HepG2 (cell line): ENCODE measurements around the gene MBTPS1. TPM values are rescaled to one million over a fixed set of nuclear protein-coding genes. Genes with fewer than 3 reads are reported as not detected.

ENCODE experiments used
- ARID2 ChIP-seq: sonication (generic); formaldehyde crosslinking; IDR thresholded peaks from 2 replicates; pipeline ENCODE4 v1.8.1; 2022; ENCODE audit warnings: mild to moderate bottlenecking, missing genetic modification reagents, borderline replicate concordance
- BRCA1 ChIP-seq: sonication (generic); formaldehyde crosslinking; IDR thresholded peaks from 2 replicates; pipeline ENCODE4 v1.4.0; 2020; ENCODE audit warnings: missing genetic modification reagents
- CSRNP1 ChIP-seq: sonication (generic); formaldehyde crosslinking; IDR thresholded peaks from 2 replicates; pipeline ENCODE4 v1.8.1; 2023; ENCODE audit warnings: mild to moderate bottlenecking, missing genetic modification reagents
- FOXP4 ChIP-seq: sonication (generic); formaldehyde crosslinking; IDR thresholded peaks from 2 replicates; pipeline ENCODE4 v1.4.0; 2020; ENCODE audit warnings: missing genetic modification reagents
- MXD4 ChIP-seq: IDR thresholded peaks from 2 replicates; pipeline ENCODE4 v1.6.1; 2016; ENCODE audit warnings: mild to moderate bottlenecking, missing biosample characterization, missing genetic modification reagents
- NR2F1 ChIP-seq, 2 experiments: fragments of 450-650 bp in 1 of 2; formaldehyde crosslinking in 1 of 2; IDR thresholded peaks; 2 replicates each; pipeline versions ENCODE4 v1.5.0 to v1.6.1; 2016 to 2020; ENCODE audit warnings: mild to moderate bottlenecking in 1 of 2, missing compliant biosample characterization in 1 of 2, missing genetic modification reagents in 1 of 2, moderate library complexity in 1 of 2
- ZBTB14 ChIP-seq: sonication (generic); formaldehyde crosslinking; IDR thresholded peaks from 2 replicates; pipeline ENCODE4 v1.4.0; 2020; ENCODE audit warnings: missing genetic modification reagents
- ZNF230 ChIP-seq: sonication (generic); formaldehyde crosslinking; IDR thresholded peaks from 2 replicates; pipeline ENCODE4 v1.4.0; 2020; ENCODE audit warnings: mild to moderate bottlenecking, missing genetic modification reagents
- ZNF737 ChIP-seq: sonication (generic); formaldehyde crosslinking; IDR thresholded peaks from 2 replicates; pipeline ENCODE4 v1.5.0; 2020; ENCODE audit warnings: missing genetic modification reagents, mild to moderate bottlenecking, borderline replicate concordance
- polyA plus RNA-seq, 8 experiments: library from polyadenylated mRNA; depleted of rRNA in 3 of 8; stranded (reverse) in 7 of 8; unstranded in 1 of 8; fragments of >200 nt; fragmentation: Illumina TruSeq in 4 of 8; extraction: Trizol in 4 of 8; gene quantifications; 2 replicates each; pipeline versions ENCODE4 v1.2.1 to v1.2.3, GENCODE V29; 2011 to 2016; ENCODE audit warnings: low read depth in 4 of 8, missing spikeins in 1 of 8, mixed read lengths in 1 of 8; ENCODE audit not compliant: insufficient read depth in 1 of 8
- total RNA-seq, 5 experiments: library from RNA; depleted of rRNA; stranded (reverse); fragments of >200 nt; fragmentation: Illumina TruSeq; extraction: Trizol; gene quantifications; 2 replicates each; pipeline ENCODE4 v1.2.3, GENCODE V29; 2016; ENCODE audit warnings: low read depth in 1 of 5

Gene MBTPS1
- total and polyA plus RNA-seq, 2 of the 13 experiments (the other 11 are each of a cell fraction or from before 2014, with no cell fraction given): 56.7 to 91.3 TPM

- TF ChIP-seq FOXP4 (CRISPR knock-in tag) (no peak), ZBTB14 (CRISPR knock-in tag) (no peak), NR2F1 (CRISPR knock-in tag; IDR thresholded peaks at IDR 0.05) (peak in 1 of 2 experiments; percentile 6; a peak in 1 of 4 replicates), BRCA1 (CRISPR knock-in tag) (peak; percentile 23; the same call in 1 of the 2 replicates), MXD4 (CRISPR knock-in tag) (no peak), ARID2 (CRISPR knock-in tag) (0 out of 2 replicates have a peak, but pooled peaks have one; percentile 88), ZNF737 (peak; percentile 7; the same call in 1 of the 2 replicates), CSRNP1 (CRISPR knock-in tag) (0 out of 2 replicates have a peak, but pooled peaks have one; percentile 7), ZNF230 (CRISPR knock-in tag) (no peak)
Observed at GRCh38 chr16:84117494-84117843, 727 bp upstream of the MBTPS1 start (continued).
